ENCODE data around the gene SLC9A8.
"Not testable (repeated sequence)": the region's sequence is repeated elsewhere in the genome, so short reads cannot be mapped to it uniquely, and the experiment has no call there.

The SLC9A8 gene

GRCh38 chr20:49812507-49813304, at the start of gene SLC9A8:
SLC9A8 (plus strand) TSS chr20:49812828; CDS start chr20:49812923, 95 bp downstream.
- peak; percentile 88 for DNase-seq (ENCODE audit: low read depth)

- DNase-seq (ENCODE audit: low read depth): no peak
These were observed 49.5 kb upstream of the SLC9A8 start for GRCh38 chr20:49762940-49763766.

- no peak for DNase-seq (ENCODE audit: low read depth)
These were observed 47.3 kb upstream of the SLC9A8 start for GRCh38 chr20:49765413-49765736.

GRCh38 chr20:49765846-49766541, 46.6 kb upstream of the SLC9A8 start:
- DNase-seq (ENCODE audit: low read depth): peak; percentile 32

- DNase-seq (ENCODE audit: low read depth): no peak
These were observed 45.6 kb upstream of the SLC9A8 start for GRCh38 chr20:49766979-49767521.

GRCh38 chr20:49768204-49769047, 44.2 kb upstream of the SLC9A8 start:
- peak; percentile 95 for DNase-seq (ENCODE audit: low read depth)

GRCh38 chr20:49769048-49769581, 43.5 kb upstream of the SLC9A8 start:
- no peak for DNase-seq (ENCODE audit: low read depth)

- DNase-seq (ENCODE audit: low read depth): no peak
These were observed 42.0 kb upstream of the SLC9A8 start for GRCh38 chr20:49770634-49771033.

GRCh38 chr20:49774213-49774612, 38.4 kb upstream of the SLC9A8 start:
- DNase-seq (ENCODE audit: low read depth): not testable (repeated sequence)

GRCh38 chr20:49775229-49775693, 37.4 kb upstream of the SLC9A8 start:
- DNase-seq (ENCODE audit: low read depth): peak; percentile 52

- no peak for DNase-seq (ENCODE audit: low read depth)
These were observed 32.7 kb upstream of the SLC9A8 start for GRCh38 chr20:49779972-49780371.

- no peak for DNase-seq (ENCODE audit: low read depth)
These were observed 31.0 kb upstream of the SLC9A8 start for GRCh38 chr20:49781676-49782075.

GRCh38 chr20:49782439-49782838, 30.2 kb upstream of the SLC9A8 start:
- not testable (repeated sequence) for DNase-seq (ENCODE audit: low read depth)

- DNase-seq (ENCODE audit: low read depth): not testable (repeated sequence)
These were observed 29.3 kb upstream of the SLC9A8 start for GRCh38 chr20:49783021-49783995.

GRCh38 chr20:49784291-49784690, 28.3 kb upstream of the SLC9A8 start:
- no peak for DNase-seq (ENCODE audit: low read depth)

- no peak for DNase-seq (ENCODE audit: low read depth)
These were observed 27.3 kb upstream of the SLC9A8 start for GRCh38 chr20:49785149-49785851.

GRCh38 chr20:49785852-49786175, 26.8 kb upstream of the SLC9A8 start:
- no peak for DNase-seq (ENCODE audit: low read depth)

GRCh38 chr20:49786196-49786595, 26.4 kb upstream of the SLC9A8 start:
- DNase-seq (ENCODE audit: low read depth): no peak

- DNase-seq (ENCODE audit: low read depth): no peak
These were observed 25.8 kb upstream of the SLC9A8 start for GRCh38 chr20:49786668-49787370.
